Suprapubic skin (tissue), 4 donors: Measurements from ENCODE around the gene HSPB8.

Experiments
- CTCF ChIP-seq, 2 donors: fragments of 200-600 bp in 1 of 2; fragments of 450-650 bp in 1 of 2; sonication (generic) in 1 of 2; IDR thresholded peaks; one replicate each; pipeline ENCODE4 v1.5.1; 2016 to 2019; ENCODE audit warnings: antibody characterized with exemption in 2 of 2, mild to moderate bottlenecking in 1 of 2, moderate library complexity in 1 of 2
- EP300 ChIP-seq: sonication (generic); formaldehyde crosslinking; IDR thresholded peaks from one replicate; pipeline ENCODE4 v1.6.1; 2017; ENCODE audit warnings: antibody characterized with exemption
- POLR2A ChIP-seq, 2 donors: fragments of 450-650 bp; IDR thresholded peaks; one replicate each; pipeline ENCODE4 v1.6.1; 2017; ENCODE audit warnings: antibody characterized with exemption in 2 of 2, mild to moderate bottlenecking in 2 of 2, moderate library complexity in 2 of 2
- POLR2AphosphoS5 ChIP-seq, 3 donors: sonication (generic); formaldehyde crosslinking; IDR thresholded peaks; one replicate each; pipeline ENCODE4 v1.6.1; 2017; ENCODE audit warnings: antibody characterized with exemption in 3 of 3

- no peak for TF ChIP-seq CTCF (IDR thresholded peaks at IDR 0.05)
- TF ChIP-seq EP300 = no peak
- no peak for TF ChIP-seq POLR2AphosphoS5 (IDR thresholded peaks at IDR 0.05)
- TF ChIP-seq POLR2A (IDR thresholded peaks at IDR 0.05) = no peak
Observed at GRCh38 chr12:119235197-119235751, 56.5 kb downstream of the HSPB8 start.
